ENCODE data around the gene P2RY8. TPM values are rescaled to one million over a fixed set of nuclear protein-coding genes. Genes with fewer than 3 reads are reported as not detected.
"Not testable (repeated sequence)": the region's sequence is repeated elsewhere in the genome, so short reads cannot be mapped to it uniquely, and the experiment has no call there.

Gene P2RY8
- polyA plus RNA-seq, 3 donors: 1.1 to 1.5 (median 1.2) TPM

- DNase-seq: no peak
These were observed 9.8 kb upstream of the P2RY8 start for GRCh38 chrX:1546691-1547251.

GRCh38 chrX:1545776-1546408 lies 8.9 kb upstream of the P2RY8 start:
- DNase-seq: no peak

- DNase-seq: no peak
These were observed 6.2 kb upstream of the P2RY8 start for GRCh38 chrX:1542994-1543725.

GRCh38 chrX:1539146-1539545 lies 2.2 kb upstream of the P2RY8 start:
- not testable (repeated sequence) for DNase-seq

- DNase-seq: not testable (repeated sequence)
These were observed 718 bp upstream of the P2RY8 start for GRCh38 chrX:1537716-1538090.

GRCh38 chrX:1536712-1537030 lies 314 bp downstream of the P2RY8 start:
- DNase-seq: no peak

GRCh38 chrX:1535241-1536041 lies 1.5 kb downstream of the P2RY8 start:
- DNase-seq: no peak

- no peak for DNase-seq
These were observed 2.5 kb downstream of the P2RY8 start for GRCh38 chrX:1534301-1535168.

GRCh38 chrX:1533058-1533457 lies 3.9 kb downstream of the P2RY8 start:
- no peak for DNase-seq

GRCh38 chrX:1531096-1531890 lies 5.7 kb downstream of the P2RY8 start:
- no peak for DNase-seq

- no peak for DNase-seq
These were observed 7.2 kb downstream of the P2RY8 start for GRCh38 chrX:1529756-1530155.

GRCh38 chrX:1529328-1529727 lies 7.7 kb downstream of the P2RY8 start:
- no peak for DNase-seq

GRCh38 chrX:1528884-1529203 lies 8.1 kb downstream of the P2RY8 start:
- DNase-seq: no peak

GRCh38 chrX:1528186-1528883 lies 8.7 kb downstream of the P2RY8 start:
- DNase-seq: no peak

GRCh38 chrX:1527457-1527856 lies 9.5 kb downstream of the P2RY8 start:
- no peak for DNase-seq

GRCh38 chrX:1526565-1526964 lies 10.4 kb downstream of the P2RY8 start:
- DNase-seq: no peak

- no peak for DNase-seq
These were observed 11.2 kb downstream of the P2RY8 start for GRCh38 chrX:1525583-1526355.

GRCh38 chrX:1524874-1525582 lies 12.0 kb downstream of the P2RY8 start:
- DNase-seq: no peak

- not testable (repeated sequence) for DNase-seq
These were observed 14.1 kb downstream of the P2RY8 start for GRCh38 chrX:1522905-1523304.
